IPS-15b (cell line): ENCODE measurements around the gene PRKAG2.
A peak's percentile ranks its signal among the peaks of the same experiment; 100 is the strongest.
"Not testable (repeated sequence)": the region's sequence is repeated elsewhere in the genome, so short reads cannot be mapped to it uniquely, and the experiment has no call there.

Source experiments
- H3K27me3 ChIP-seq: one replicate; pipeline ENCODE4 v1.6.1; 2013; ENCODE audit warnings: low read length; ENCODE audit not compliant: control insufficient read depth, insufficient read depth
- H3K36me3 ChIP-seq: one replicate; pipeline ENCODE4 v1.6.1; 2013; ENCODE audit warnings: low read length; ENCODE audit not compliant: control insufficient read depth, insufficient read depth
- H3K4me1 ChIP-seq: one replicate; pipeline ENCODE4 v1.6.1; 2013; ENCODE audit warnings: mild to moderate bottlenecking, low read length; ENCODE audit not compliant: control insufficient read depth, insufficient read depth
- H3K4me3 ChIP-seq: one replicate; pipeline ENCODE4 v1.5.1; 2013; ENCODE audit warnings: low read depth, low read length
- H3K9ac ChIP-seq: one replicate; pipeline ENCODE4 v1.6.1; 2013; ENCODE audit warnings: low read depth, mild to moderate bottlenecking, low read length
- H3K9me3 ChIP-seq: one replicate; pipeline ENCODE4 v1.6.1; 2013; ENCODE audit warnings: mild to moderate bottlenecking, low read length; ENCODE audit not compliant: control insufficient read depth, insufficient read depth

The PRKAG2 gene

GRCh38 chr7:151875942-151876898 is 695 bp downstream of the PRKAG2 start:
- Histone ChIP-seq H3K27me3 (peaks cover 26% of the 10 kb centered on the region), H3K36me3 (no peaks in the 10 kb centered on the region), H3K4me1 (peaks cover 4% of the 10 kb centered on the region), H3K9ac (no peak overlapping the region), H3K9me3 (no peaks in the 10 kb centered on the region), H3K4me3 (peak overlapping the region; percentile 67)

- H3K9ac ChIP-seq, H3K4me3 ChIP-seq, H3K9me3 ChIP-seq, H3K4me1 ChIP-seq, H3K36me3 ChIP-seq: not testable (repeated sequence)
- H3K27me3 ChIP-seq: peaks cover 20% of the 10 kb centered on the region
Observed at GRCh38 chr7:151874479-151874878, 2.4 kb downstream of the PRKAG2 start.

GRCh38 chr7:151873402-151873965 is 3.4 kb downstream of the PRKAG2 start:
- no peak overlapping the region for H3K4me3 ChIP-seq
- H3K27me3 ChIP-seq: peaks cover 10% of the 10 kb centered on the region
- no peak overlapping the region for H3K9ac ChIP-seq
- no peaks in the 10 kb centered on the region for H3K9me3 ChIP-seq
- H3K36me3 ChIP-seq: no peaks in the 10 kb centered on the region
- peaks cover 4% of the 10 kb centered on the region for H3K4me1 ChIP-seq

GRCh38 chr7:151872531-151873401 is 4.1 kb downstream of the PRKAG2 start:
- H3K4me1 ChIP-seq: no peaks in the 10 kb centered on the region
- no peaks in the 10 kb centered on the region for H3K36me3 ChIP-seq
- H3K9me3 ChIP-seq: no peaks in the 10 kb centered on the region
- H3K27me3 ChIP-seq: peaks cover 3% of the 10 kb centered on the region
- no peak overlapping the region for H3K9ac ChIP-seq
- H3K4me3 ChIP-seq: no peak overlapping the region

GRCh38 chr7:151871904-151872303 is 5.0 kb downstream of the PRKAG2 start:
- Histone ChIP-seq H3K27me3 (peaks cover 2% of the 10 kb centered on the region), H3K9ac (no peak overlapping the region), H3K9me3 (no peaks in the 10 kb centered on the region), H3K4me3 (no peak overlapping the region), H3K36me3 (no peaks in the 10 kb centered on the region), H3K4me1 (no peaks in the 10 kb centered on the region)

- H3K9ac ChIP-seq: no peak overlapping the region
- no peak overlapping the region for H3K4me3 ChIP-seq
- no peaks in the 10 kb centered on the region for H3K4me1 ChIP-seq
- H3K27me3 ChIP-seq: no peaks in the 10 kb centered on the region
- no peaks in the 10 kb centered on the region for H3K36me3 ChIP-seq
- H3K9me3 ChIP-seq: no peaks in the 10 kb centered on the region
Observed at GRCh38 chr7:151871189-151871735, 5.7 kb downstream of the PRKAG2 start.

- H3K4me1 ChIP-seq: no peaks in the 10 kb centered on the region
- H3K36me3 ChIP-seq: no peaks in the 10 kb centered on the region
- no peak overlapping the region for H3K4me3 ChIP-seq
- H3K9me3 ChIP-seq: no peaks in the 10 kb centered on the region
- no peak overlapping the region for H3K9ac ChIP-seq
- H3K27me3 ChIP-seq: no peaks in the 10 kb centered on the region
Observed at GRCh38 chr7:151869968-151870918, 6.7 kb downstream of the PRKAG2 start.

- Histone ChIP-seq H3K27me3 (no peaks in the 10 kb centered on the region), H3K4me1 (no peaks in the 10 kb centered on the region), H3K9me3 (no peaks in the 10 kb centered on the region), H3K9ac (no peak overlapping the region), H3K4me3 (no peak overlapping the region), H3K36me3 (no peaks in the 10 kb centered on the region)
Observed at GRCh38 chr7:151869455-151869854, 7.5 kb downstream of the PRKAG2 start.

GRCh38 chr7:151869109-151869428 is 7.8 kb downstream of the PRKAG2 start:
- H3K4me1 ChIP-seq: no peaks in the 10 kb centered on the region
- H3K4me3 ChIP-seq: no peak overlapping the region
- H3K36me3 ChIP-seq: no peaks in the 10 kb centered on the region
- no peaks in the 10 kb centered on the region for H3K27me3 ChIP-seq
- H3K9me3 ChIP-seq: no peaks in the 10 kb centered on the region
- H3K9ac ChIP-seq: no peak overlapping the region

GRCh38 chr7:151868396-151869108 is 8.4 kb downstream of the PRKAG2 start:
- H3K9ac ChIP-seq: no peak overlapping the region
- H3K27me3 ChIP-seq: no peaks in the 10 kb centered on the region
- H3K4me1 ChIP-seq: no peaks in the 10 kb centered on the region
- no peaks in the 10 kb centered on the region for H3K9me3 ChIP-seq
- H3K4me3 ChIP-seq: no peak overlapping the region
- H3K36me3 ChIP-seq: no peaks in the 10 kb centered on the region
